VCaP (cell line): Measurements from ENCODE around the gene DEXI.

Experiments
- H3K27ac ChIP-seq: fragments of 450-650 bp; 2 replicates; pipeline ENCODE4 v1.5.1; 2017
- CTCF ChIP-seq: fragments of 450-650 bp; conservative IDR thresholded peaks from 2 replicates; pipeline ENCODE4 v1.5.1; 2017; ENCODE audit warnings: mild to moderate bottlenecking, moderate library complexity

The DEXI gene

GRCh38 chr16:10879681-10880589, 62.3 kb downstream of the DEXI start:
- TF ChIP-seq CTCF, result no peak
- H3K27ac ChIP-seq, result no peak overlapping the region
